Esophagus muscularis mucosa (tissue), 4 donors: ENCODE data around the gene ZMYND10.

Experiments used
- CTCF ChIP-seq, 3 experiments: fragments of 200-600 bp in 2 of 3; fragments of 450-650 bp in 1 of 3; sonication (generic) in 2 of 3; IDR thresholded peaks; one replicate each; pipeline ENCODE4 v1.5.1; 2017 to 2019; ENCODE audit warnings: antibody characterized with exemption in 3 of 3, mild to moderate bottlenecking in 2 of 3, moderate library complexity in 1 of 3
- EP300 ChIP-seq: sonication (generic); formaldehyde crosslinking; IDR thresholded peaks from one replicate; pipeline ENCODE4 v1.6.1; 2017; ENCODE audit warnings: antibody characterized with exemption
- POLR2A ChIP-seq: fragments of 450-650 bp; IDR thresholded peaks from one replicate; pipeline ENCODE4 v1.6.1; 2017; ENCODE audit warnings: antibody characterized with exemption, moderate library complexity, mild to moderate bottlenecking, low read depth
- POLR2AphosphoS5 ChIP-seq, 2 donors: sonication (generic); formaldehyde crosslinking; IDR thresholded peaks; one replicate each; pipeline ENCODE4 v1.6.1; 2017; ENCODE audit warnings: antibody characterized with exemption in 2 of 2

GRCh38 chr3:50294492-50295403, 50.8 kb downstream of the ZMYND10 start:
- no peak for TF ChIP-seq POLR2A
- no peak for TF ChIP-seq CTCF (IDR thresholded peaks at IDR 0.05)
- no peak for TF ChIP-seq EP300
- no peak for TF ChIP-seq POLR2AphosphoS5 (IDR thresholded peaks at IDR 0.05)
